Breast epithelium (tissue), 4 donors: ENCODE measurements around the gene ANO5. TPM values are rescaled to one million over a fixed set of nuclear protein-coding genes. Genes with fewer than 3 reads are reported as not detected.

ENCODE experiments used
- DNase-seq, 2 donors: peaks; one replicate each; pipeline ENCODE4 v3.0.0-alpha.2; 2019; ENCODE audit warnings: low spot score in 2 of 2
- H3K27ac ChIP-seq, 2 donors: fragments of 200-600 bp; sonication (generic) in 1 of 2; one replicate each; pipeline ENCODE4 v1.5.1; 2016 to 2019; ENCODE audit warnings: mild to moderate bottlenecking in 1 of 2
- H3K27me3 ChIP-seq, 2 donors: fragments of 200-600 bp; sonication (generic) in 1 of 2; one replicate each; pipeline versions ENCODE4 v1.5.1 to v1.6.0; 2017 to 2019; ENCODE audit warnings: control low read depth in 1 of 2, mild to moderate bottlenecking in 1 of 2
- H3K36me3 ChIP-seq: fragments of 200-600 bp; one replicate; pipeline ENCODE4 v1.5.1; 2019
- H3K4me1 ChIP-seq, 2 donors: fragments of 200-600 bp; sonication (generic); one replicate each; pipeline ENCODE4 v1.5.1; 2016 to 2019; ENCODE audit warnings: control low read depth in 1 of 2
- H3K4me3 ChIP-seq, 3 donors: fragments of 200-600 bp; sonication (generic); 1 replicate in 2 of 3; 2 replicates in 1 of 3; pipeline ENCODE4 v1.5.1; 2016 to 2019; ENCODE audit warnings: mild to moderate bottlenecking in 3 of 3, moderate library complexity in 2 of 3
- H3K9me3 ChIP-seq, 2 donors: fragments of 200-600 bp; sonication (generic) in 1 of 2; one replicate each; pipeline ENCODE4 v1.5.1; 2016 to 2019; ENCODE audit warnings: control low read depth in 1 of 2
- CTCF ChIP-seq, 3 donors: fragments of 450-650 bp; IDR thresholded peaks; one replicate each; pipeline ENCODE4 v1.5.1; 2016 to 2017; ENCODE audit warnings: antibody characterized with exemption in 3 of 3, mild to moderate bottlenecking in 3 of 3, moderate library complexity in 3 of 3
- POLR2A ChIP-seq: fragments of 450-650 bp; IDR thresholded peaks from one replicate; pipeline ENCODE4 v1.6.1; 2016; ENCODE audit warnings: antibody characterized with exemption, mild to moderate bottlenecking, moderate library complexity
- POLR2AphosphoS5 ChIP-seq, 3 donors: sonication (generic); formaldehyde crosslinking; IDR thresholded peaks; one replicate each; pipeline ENCODE4 v1.6.1; 2017; ENCODE audit warnings: antibody characterized with exemption in 3 of 3
- intact Hi-C: fragments of 100-400 bp; cut with DNase I; formaldehyde crosslinking; loops from one replicate; pipeline ENCODE4 v1.15.1; 2023; ENCODE audit warnings: low total_unique reads
- total RNA-seq, 3 donors: library from RNA; depleted of rRNA; stranded (reverse); fragments of >200 nt; gene quantifications; one replicate each; pipeline ENCODE4 v1.1.0, GENCODE V29; 2016

The ANO5 gene
- total RNA-seq, 3 donors from 2014 or later: 3.3 to 4.2 (median 4.2) TPM

GRCh38 chr11:22163394-22163797 lies 29.5 kb upstream of the ANO5 start:
- Histone ChIP-seq H3K27ac (no peak overlapping the region), H3K9me3 (no peaks in the 10 kb centered on the region), H3K27me3 (no peaks in the 10 kb centered on the region), H3K4me1 (no peaks in the 10 kb centered on the region), H3K36me3 (no peaks in the 10 kb centered on the region), H3K4me3 (no peak overlapping the region)
- DNase-seq: no peak
- no peak for TF ChIP-seq CTCF (IDR thresholded peaks at IDR 0.05)
- no peak for TF ChIP-seq POLR2A
- TF ChIP-seq POLR2AphosphoS5 (IDR thresholded peaks at IDR 0.05): no peak
- intact Hi-C loops: no loop called here

GRCh38 chr11:22165087-22165486 lies 27.8 kb upstream of the ANO5 start:
- H3K27me3 ChIP-seq: no peaks in the 10 kb centered on the region
- no peaks in the 10 kb centered on the region for H3K4me1 ChIP-seq
- H3K27ac ChIP-seq: no peak overlapping the region
- DNase-seq: no peak
- H3K36me3 ChIP-seq: no peaks in the 10 kb centered on the region
- no peaks in the 10 kb centered on the region for H3K9me3 ChIP-seq
- no peak overlapping the region for H3K4me3 ChIP-seq
- no peak for TF ChIP-seq POLR2AphosphoS5 (IDR thresholded peaks at IDR 0.05)
- TF ChIP-seq POLR2A: no peak
- no peak for TF ChIP-seq CTCF (IDR thresholded peaks at IDR 0.05)
- intact Hi-C loops: no loop called here

- H3K4me3 ChIP-seq: no peak overlapping the region
- no peaks in the 10 kb centered on the region for H3K9me3 ChIP-seq
- intact Hi-C loops: no loop called here
Measured at GRCh38 chr11:22165759-22166513, 26.9 kb upstream of the ANO5 start.

DNA sequence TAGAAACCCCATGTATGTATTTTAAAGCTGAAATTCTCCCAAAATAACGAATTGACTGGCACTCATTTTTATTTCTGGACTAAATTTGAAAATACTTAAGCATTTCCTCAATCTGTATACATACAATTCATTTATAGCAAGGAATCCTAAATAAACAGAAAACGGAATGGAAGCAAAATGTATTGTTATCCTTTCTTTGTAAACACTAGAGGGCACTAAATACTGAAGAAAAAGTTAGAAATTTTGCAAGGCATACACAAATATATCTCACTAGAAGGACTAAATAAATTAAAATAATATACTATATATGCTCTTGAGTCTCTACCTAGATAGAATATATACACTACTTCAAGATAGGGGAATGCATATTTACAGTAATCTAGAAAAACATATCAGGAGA lies 23.1 kb upstream of the ANO5 start:
- no peaks in the 10 kb centered on the region for H3K4me1 ChIP-seq
- H3K27me3 ChIP-seq: no peaks in the 10 kb centered on the region
- intact Hi-C loops: no loop called here
- TF ChIP-seq POLR2AphosphoS5 (IDR thresholded peaks at IDR 0.05) (no peak), POLR2A (no peak), CTCF (IDR thresholded peaks at IDR 0.05) (no peak)
- no peaks in the 10 kb centered on the region for H3K36me3 ChIP-seq
- H3K27ac ChIP-seq: no peak overlapping the region
- H3K4me3 ChIP-seq: no peak overlapping the region
- H3K9me3 ChIP-seq: no peaks in the 10 kb centered on the region
- no peak for DNase-seq

More at GRCh38 chr11:22165759-22166513, 26.9 kb upstream of the ANO5 start:
- Histone ChIP-seq H3K27ac (no peak overlapping the region), H3K4me1 (no peaks in the 10 kb centered on the region), H3K27me3 (no peaks in the 10 kb centered on the region), H3K36me3 (no peaks in the 10 kb centered on the region)
- DNase-seq: no peak
- TF ChIP-seq POLR2A (no peak), POLR2AphosphoS5 (IDR thresholded peaks at IDR 0.05) (no peak), CTCF (IDR thresholded peaks at IDR 0.05) (no peak)

DNA sequence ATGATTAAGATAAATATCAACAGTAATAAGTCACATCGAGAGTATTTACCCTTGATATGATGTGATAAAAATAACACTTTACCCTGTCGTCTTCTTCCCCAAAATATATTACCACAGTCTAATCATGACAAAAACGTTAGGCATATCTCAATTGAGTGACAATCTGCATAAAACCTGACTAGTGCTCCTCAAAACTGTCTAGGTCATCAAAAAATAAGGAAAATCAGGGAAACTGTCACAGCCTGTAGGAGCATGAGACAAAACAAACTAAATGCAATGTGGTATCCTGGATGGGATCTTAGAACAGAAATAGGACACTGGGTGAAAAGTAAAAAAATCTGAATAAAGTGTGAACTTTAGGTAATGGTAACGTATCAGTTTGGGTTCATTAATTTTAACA lies 19.4 kb upstream of the ANO5 start:
- Histone ChIP-seq H3K36me3 (no peaks in the 10 kb centered on the region), H3K4me3 (no peak overlapping the region), H3K4me1 (no peaks in the 10 kb centered on the region), H3K9me3 (no peaks in the 10 kb centered on the region), H3K27ac (no peak overlapping the region), H3K27me3 (no peaks in the 10 kb centered on the region)
- TF ChIP-seq POLR2AphosphoS5 (IDR thresholded peaks at IDR 0.05): no peak
- DNase-seq: no peak
- intact Hi-C loops: no loop called here
